Erythroblast (primary cell): Measurements from ENCODE around the gene ATP2B1.
A peak's percentile ranks its signal among the peaks of the same experiment; 100 is the strongest.

ENCODE experiments used
- GATA1 ChIP-seq: IDR thresholded peaks from 2 replicates; pipeline ENCODE4 v1.6.1; 2011; ENCODE audit warnings: low read depth, mild to moderate bottlenecking, control low read depth, low read length, moderate library complexity
- POLR2A ChIP-seq: IDR thresholded peaks from 2 replicates; pipeline ENCODE4 v1.6.1; 2011; ENCODE audit warnings: mild to moderate bottlenecking, low read length

DNA sequence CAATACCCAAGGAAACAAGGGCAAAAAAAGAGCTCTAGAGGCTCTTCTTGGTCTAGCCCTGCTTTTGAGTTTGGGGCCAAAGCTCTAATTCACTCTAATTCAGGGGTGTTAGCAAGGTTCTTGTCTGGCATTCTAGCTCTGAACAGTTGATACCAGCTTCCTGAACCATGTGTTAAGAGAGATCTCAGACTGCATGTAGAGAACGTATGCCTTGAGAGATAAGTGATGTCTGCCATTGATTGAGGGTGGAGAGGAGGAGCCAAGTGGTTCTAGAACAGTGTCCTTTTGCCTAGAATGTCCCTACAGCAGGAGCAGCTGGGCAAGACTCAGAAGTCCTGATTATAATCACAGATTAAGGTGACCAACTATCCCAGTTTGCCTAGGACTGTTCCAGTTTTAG is 164.6 kb downstream of the ATP2B1 start:
- no peak for TF ChIP-seq POLR2A
- peak; percentile 20 for TF ChIP-seq GATA1
